Heart left ventricle (tissue), 16 donors: ENCODE measurements around the gene VIL1. TPM values are rescaled to one million over a fixed set of nuclear protein-coding genes. Genes with fewer than 3 reads are reported as not detected.

Experiments
- ATAC-seq, 4 donors: fragments of 200-7000 bp; cut with Tn5 transposase; one replicate each; pipeline ENCODE4 v1.9.1; 2020 to 2022; ENCODE audit warnings: moderate library complexity in 4 of 4, mild to moderate bottlenecking in 3 of 4, moderate number of reproducible peaks in 1 of 4
- DNase-seq, 5 donors: peaks; one replicate each; pipeline ENCODE4 v3.0.0-alpha.2; 2020
- H3K27ac ChIP-seq, 12 donors: fragments of 200-600 bp; sonication (generic) in 4 of 12; one replicate each; pipeline versions ENCODE4 v1.5.0 to v1.8.0; 2016 to 2022; ENCODE audit warnings: mild to moderate bottlenecking in 2 of 12
- H3K27me3 ChIP-seq, 9 donors: fragments of 200-600 bp; sonication (generic) in 2 of 9; one replicate each; pipeline versions ENCODE4 v1.5.1 to v1.8.0; 2016 to 2022; ENCODE audit warnings: mild to moderate bottlenecking in 3 of 9
- H3K36me3 ChIP-seq, 9 donors: fragments of 200-600 bp; sonication (generic) in 2 of 9; one replicate each; pipeline versions ENCODE4 v1.5.0 to v1.8.0; 2018 to 2022; ENCODE audit warnings: mild to moderate bottlenecking in 2 of 9
- H3K4me1 ChIP-seq, 12 donors: fragments of 200-600 bp; sonication (generic) in 4 of 12; one replicate each; pipeline versions ENCODE4 v1.5.0 to v1.8.0; 2016 to 2022; ENCODE audit warnings: mild to moderate bottlenecking in 3 of 12
- H3K4me3 ChIP-seq, 12 donors: fragments of 200-600 bp; sonication (generic) in 4 of 12; one replicate each; pipeline versions ENCODE4 v1.5.0 to v1.8.0; 2017 to 2022; ENCODE audit warnings: mild to moderate bottlenecking in 9 of 12, moderate library complexity in 4 of 12
- H3K9me3 ChIP-seq, 12 donors: fragments of 200-600 bp; sonication (generic) in 4 of 12; one replicate each; pipeline versions ENCODE4 v1.5.0 to v1.8.0; 2016 to 2022; ENCODE audit warnings: mild to moderate bottlenecking in 1 of 12
- POLR2A ChIP-seq, 2 donors: fragments of 450-650 bp; IDR thresholded peaks; one replicate each; pipeline ENCODE4 v1.6.1; 2017; ENCODE audit warnings: antibody characterized with exemption in 2 of 2, mild to moderate bottlenecking in 2 of 2, moderate library complexity in 2 of 2
- WGBS, 4 donors: extraction: QIAGEN DNeasy Blood & Tissue Kit in 2 of 4; methylation state at CpG; one replicate each; pipeline versions ENCODE4 v1.1.5 to v1.1.7; 2013 to 2018; 5-methylcytosine and 5-hydroxymethylcytosine counted together
- intact Hi-C, 10 donors: fragments of 100-400 bp; cut with DNase I; formaldehyde crosslinking; loops; one replicate each; pipeline versions ENCODE4 v1.11.1 to v1.14.2; 2022
- polyA plus RNA-seq, 2 donors: library from polyadenylated mRNA; stranded (reverse); fragments of 200-250 nt; gene quantifications; one replicate each; pipeline ENCODE4 v1.2.3, GENCODE V29; 2013
- total RNA-seq, 9 donors: library from RNA; depleted of rRNA in 2 of 9; stranded (reverse); fragments of >200 nt in 2 of 9; fragmentation: NEBNext Ultra II Directional in 3 of 9; extraction: Animal tissue kit (Norgen Biotek cat#: 25700) in 3 of 9; gene quantifications; one replicate each; pipeline versions ENCODE4 v1.1.0 to v1.2.4, GENCODE V29; 2016 to 2023
- TF ChIP-seq, protein P1 (sequence below), 12 donors: fragments of 200-600 bp; sonication (generic) in 4 of 12; IDR thresholded peaks; one replicate each; pipeline versions ENCODE4 v1.5.0 to v1.8.0; 2018 to 2022; ENCODE audit warnings: antibody characterized with exemption in 12 of 12, mild to moderate bottlenecking in 5 of 12
- donor health status: ischemic (EF 13 %, LVEDD 7.1; RV severe dilation, severe dysfunction).
- donor health status: healthy with polysubstance abuse.
- donor health status: DM: no; HTN: yes; CAD: no.
- donor health status: DM: no; HTN: no; CAD: no.
- donor health status: ischemic (EF 25% LVEDD 6.9; RV normal size, moderate dysfunction).
- donor health status: ischemic (EF 25% LVEDD 5.7; RV mildly dilated, moderate dysfunction).
- donor health status: healthy.
- donor health status: DM: yes; HTN: yes; CAD: no.
- donor health status: ischemic (EF 35%, LVEDD 5.7; RV mildly dilated, moderate dysfunction).
- donor health status: nonischemic (EF 11% LVEDD 7.7; RV severe dilation, severe dysfunction).
- donor health status: DM: yes; HTN: yes; CAD: no.
- donor health status: PGD.
- donor health status: ischemic (EF 29% LVEDD 5.4; RV normal size, mild dysfunction).
- donor health status: nonischemic (EF 23%, LVEDD 6.1; RV moderate dilation, normal function).

VIL1 gene
- total and polyA plus RNA-seq, 11 donors, result 0.04 to 0.07 TPM; not detected in 9

DNA sequence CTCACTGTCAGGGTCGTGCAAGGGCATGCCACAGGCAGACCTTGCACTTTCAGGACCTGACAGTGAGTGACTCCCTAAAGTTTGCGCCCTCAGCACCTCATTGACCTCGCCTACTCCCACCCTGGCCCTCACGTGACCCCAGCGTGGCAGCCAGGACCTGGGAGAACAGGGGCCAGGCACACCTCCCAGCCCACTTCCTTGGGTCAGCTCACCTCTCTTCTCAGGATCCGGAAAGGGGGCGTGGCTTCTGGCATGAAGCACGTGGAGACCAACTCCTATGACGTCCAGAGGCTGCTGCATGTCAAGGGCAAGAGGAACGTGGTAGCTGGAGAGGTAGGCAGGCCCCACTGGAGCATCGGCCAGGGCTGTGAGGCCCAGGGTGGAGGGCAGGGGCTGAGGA lies 8.8 kb downstream of the VIL1 start:
- no peaks in the 10 kb centered on the region for H3K27me3 ChIP-seq
- no peak for DNase-seq
- no peak for TF ChIP-seq POLR2A (IDR thresholded peaks at IDR 0.05)
- TF ChIP-seq, protein P1, sequence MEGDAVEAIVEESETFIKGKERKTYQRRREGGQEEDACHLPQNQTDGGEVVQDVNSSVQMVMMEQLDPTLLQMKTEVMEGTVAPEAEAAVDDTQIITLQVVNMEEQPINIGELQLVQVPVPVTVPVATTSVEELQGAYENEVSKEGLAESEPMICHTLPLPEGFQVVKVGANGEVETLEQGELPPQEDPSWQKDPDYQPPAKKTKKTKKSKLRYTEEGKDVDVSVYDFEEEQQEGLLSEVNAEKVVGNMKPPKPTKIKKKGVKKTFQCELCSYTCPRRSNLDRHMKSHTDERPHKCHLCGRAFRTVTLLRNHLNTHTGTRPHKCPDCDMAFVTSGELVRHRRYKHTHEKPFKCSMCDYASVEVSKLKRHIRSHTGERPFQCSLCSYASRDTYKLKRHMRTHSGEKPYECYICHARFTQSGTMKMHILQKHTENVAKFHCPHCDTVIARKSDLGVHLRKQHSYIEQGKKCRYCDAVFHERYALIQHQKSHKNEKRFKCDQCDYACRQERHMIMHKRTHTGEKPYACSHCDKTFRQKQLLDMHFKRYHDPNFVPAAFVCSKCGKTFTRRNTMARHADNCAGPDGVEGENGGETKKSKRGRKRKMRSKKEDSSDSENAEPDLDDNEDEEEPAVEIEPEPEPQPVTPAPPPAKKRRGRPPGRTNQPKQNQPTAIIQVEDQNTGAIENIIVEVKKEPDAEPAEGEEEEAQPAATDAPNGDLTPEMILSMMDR (IDR thresholded peaks at IDR 0.05), result no peak
- H3K4me3 ChIP-seq, result no peak overlapping the region
- ATAC-seq, result no peak
- H3K36me3 ChIP-seq, result no peaks in the 10 kb centered on the region
- intact Hi-C loops, result no loop called here
- no peak overlapping the region for H3K27ac ChIP-seq
- 62 to 74% (median 65%) methylated on average over 11 of the region's 11 CpGs for WGBS, 4 donors
- no peaks in the 10 kb centered on the region for H3K4me1 ChIP-seq
- H3K9me3 ChIP-seq, result no peaks in the 10 kb centered on the region

DNA sequence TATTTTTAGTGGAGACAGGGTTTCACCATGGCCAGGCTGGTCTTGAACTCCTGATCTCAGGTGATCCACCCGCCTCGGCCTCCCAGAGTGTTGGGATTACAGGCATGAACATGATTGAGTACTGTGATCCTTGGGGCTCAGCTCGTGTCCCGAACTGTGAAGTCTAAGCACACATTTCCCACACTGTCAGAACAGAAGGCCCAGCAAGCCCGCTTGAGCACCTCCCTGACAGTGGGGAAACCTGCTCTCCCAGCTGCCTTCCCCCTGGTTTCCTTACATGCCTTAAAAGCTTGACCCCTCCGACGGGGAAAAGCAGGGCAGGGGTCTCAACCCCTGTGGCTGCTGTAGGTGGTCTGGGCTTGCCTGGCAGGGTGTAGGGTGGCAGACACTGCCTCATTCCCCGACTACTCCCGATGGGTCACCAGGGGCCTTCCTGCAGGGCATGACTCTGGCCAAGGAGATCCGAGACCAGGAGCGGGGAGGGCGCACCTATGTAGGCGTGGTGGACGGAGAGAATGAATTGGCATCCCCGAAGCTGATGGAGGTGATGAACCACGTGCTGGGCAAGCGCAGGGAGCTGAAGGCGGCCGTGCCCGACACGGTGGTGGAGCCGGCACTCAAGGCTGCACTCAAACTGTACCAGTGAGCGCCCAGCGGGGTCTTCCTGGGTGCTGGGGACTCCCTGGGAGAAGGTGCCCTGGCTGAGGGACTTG lies 10.1 kb downstream of the VIL1 start:
- no peaks in the 10 kb centered on the region for H3K36me3 ChIP-seq
- DNase-seq, result no peak
- no peaks in the 10 kb centered on the region for H3K9me3 ChIP-seq
- H3K27ac ChIP-seq, result no peak overlapping the region
- no peaks in the 10 kb centered on the region for H3K27me3 ChIP-seq
- no peak for TF ChIP-seq POLR2A (IDR thresholded peaks at IDR 0.05)
- TF ChIP-seq, protein P1 (IDR thresholded peaks at IDR 0.05), result no peak
- H3K4me1 ChIP-seq, result no peaks in the 10 kb centered on the region
- intact Hi-C loops, result no loop called here
- WGBS, 4 donors, result 93 to 96% (median 94%) methylated on average over 19 to 24 of the region's 24 CpGs
- H3K4me3 ChIP-seq, result no peak overlapping the region
- ATAC-seq, result no peak

DNA sequence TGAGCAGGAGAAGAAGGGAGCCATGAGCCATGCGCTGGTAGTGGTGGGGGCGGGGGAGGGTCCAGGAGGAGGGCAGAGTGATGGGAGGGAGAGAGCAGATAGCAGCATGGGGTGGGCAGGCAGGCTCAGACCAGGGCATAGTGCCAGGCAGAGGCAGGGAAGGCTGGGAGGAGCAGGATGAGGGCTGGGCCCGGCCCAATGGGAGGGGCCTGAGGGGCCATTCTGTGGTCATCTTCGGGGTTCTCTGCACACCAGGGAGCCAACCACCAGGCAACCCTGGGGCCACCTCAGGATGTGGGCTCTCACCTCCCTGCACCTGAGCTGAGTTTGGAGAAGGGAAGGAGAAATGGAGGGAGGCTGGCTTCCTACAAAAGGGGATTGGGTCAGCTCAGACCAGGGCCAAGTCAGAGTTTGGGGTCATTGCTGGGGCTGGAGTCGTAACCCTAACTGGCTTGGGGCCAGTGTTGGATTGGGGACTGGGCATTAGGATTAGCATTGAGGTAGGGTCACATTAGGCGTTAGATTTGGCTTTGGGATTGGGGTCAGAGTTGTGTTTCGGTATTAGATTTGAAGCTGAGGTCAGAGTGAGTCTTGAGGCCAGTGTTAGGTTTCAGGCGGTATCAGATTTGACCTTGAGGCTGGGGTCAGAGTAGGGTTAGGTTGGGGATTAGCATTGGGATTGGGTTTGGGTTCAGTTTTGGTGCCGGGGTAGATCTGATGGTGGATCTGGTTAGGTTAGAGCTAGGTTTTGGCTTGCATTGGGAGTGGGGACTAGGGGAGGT lies 11.2 kb downstream of the VIL1 start:
- no peak for TF ChIP-seq POLR2A (IDR thresholded peaks at IDR 0.05)
- TF ChIP-seq, protein P1 (IDR thresholded peaks at IDR 0.05), result no peak
- Histone ChIP-seq H3K4me3 (no peak overlapping the region), H3K4me1 (no peaks in the 10 kb centered on the region), H3K27ac (no peak overlapping the region), H3K36me3 (no peaks in the 10 kb centered on the region), H3K27me3 (no peaks in the 10 kb centered on the region), H3K9me3 (no peaks in the 10 kb centered on the region)
- DNase-seq (no peak), ATAC-seq (no peak)
- WGBS, 4 donors, result 64 to 73% (median 69%) methylated on average over 9 of the region's 9 CpGs
- intact Hi-C loops, result no loop called here

DNA sequence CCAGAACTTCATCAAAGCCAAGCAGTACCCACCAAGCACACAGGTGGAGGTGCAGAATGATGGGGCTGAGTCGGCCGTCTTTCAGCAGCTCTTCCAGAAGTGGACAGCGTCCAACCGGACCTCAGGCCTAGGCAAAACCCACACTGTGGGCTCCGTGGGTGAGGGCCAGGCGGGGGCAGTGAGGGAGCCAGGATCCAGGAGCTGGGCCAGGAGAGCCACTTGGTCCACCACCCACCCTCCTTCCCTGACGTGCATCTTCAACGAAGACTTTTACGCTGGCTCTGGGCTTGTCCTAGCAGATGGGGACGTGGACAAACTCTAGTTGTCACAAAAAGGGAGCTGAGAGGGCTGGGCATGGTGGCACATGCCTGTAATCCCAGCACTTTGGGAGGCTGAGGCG lies 11.8 kb downstream of the VIL1 start:
- no peaks in the 10 kb centered on the region for H3K27me3 ChIP-seq
- H3K27ac ChIP-seq, result no peak overlapping the region
- H3K4me3 ChIP-seq, result no peak overlapping the region
- TF ChIP-seq, protein P1 (IDR thresholded peaks at IDR 0.05), result no peak
- TF ChIP-seq POLR2A (IDR thresholded peaks at IDR 0.05), result no peak
- DNase-seq, result no peak
- no peak for ATAC-seq
- intact Hi-C loops, result no loop called here
- H3K36me3 ChIP-seq, result no peaks in the 10 kb centered on the region
- H3K9me3 ChIP-seq, result no peaks in the 10 kb centered on the region
- H3K4me1 ChIP-seq, result no peaks in the 10 kb centered on the region
- 90 to 99% (median 93%) methylated on average over 9 to 11 of the region's 11 CpGs for WGBS, 4 donors
